ENCODE measurements around the gene GLRA1. TPM values are rescaled to one million over a fixed set of nuclear protein-coding genes. Genes with fewer than 3 reads are reported as not detected.

The GLRA1 gene
- total RNA-seq, 4 donors from 2014 or later = not detected

GRCh38 chr5:151808451-151809169 is 116.0 kb downstream of the GLRA1 start:
- 79% methylated on average over 4 of the region's 4 CpGs for WGBS
- no peak for DNase-seq (ENCODE audit: low spot score in 2 of 2)
- TF ChIP-seq POLR2AphosphoS5 (IDR thresholded peaks at IDR 0.05) = no peak
- TF ChIP-seq, protein P1, sequence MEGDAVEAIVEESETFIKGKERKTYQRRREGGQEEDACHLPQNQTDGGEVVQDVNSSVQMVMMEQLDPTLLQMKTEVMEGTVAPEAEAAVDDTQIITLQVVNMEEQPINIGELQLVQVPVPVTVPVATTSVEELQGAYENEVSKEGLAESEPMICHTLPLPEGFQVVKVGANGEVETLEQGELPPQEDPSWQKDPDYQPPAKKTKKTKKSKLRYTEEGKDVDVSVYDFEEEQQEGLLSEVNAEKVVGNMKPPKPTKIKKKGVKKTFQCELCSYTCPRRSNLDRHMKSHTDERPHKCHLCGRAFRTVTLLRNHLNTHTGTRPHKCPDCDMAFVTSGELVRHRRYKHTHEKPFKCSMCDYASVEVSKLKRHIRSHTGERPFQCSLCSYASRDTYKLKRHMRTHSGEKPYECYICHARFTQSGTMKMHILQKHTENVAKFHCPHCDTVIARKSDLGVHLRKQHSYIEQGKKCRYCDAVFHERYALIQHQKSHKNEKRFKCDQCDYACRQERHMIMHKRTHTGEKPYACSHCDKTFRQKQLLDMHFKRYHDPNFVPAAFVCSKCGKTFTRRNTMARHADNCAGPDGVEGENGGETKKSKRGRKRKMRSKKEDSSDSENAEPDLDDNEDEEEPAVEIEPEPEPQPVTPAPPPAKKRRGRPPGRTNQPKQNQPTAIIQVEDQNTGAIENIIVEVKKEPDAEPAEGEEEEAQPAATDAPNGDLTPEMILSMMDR (IDR thresholded peaks at IDR 0.05) = no peak
- TF ChIP-seq EP300 (IDR thresholded peaks at IDR 0.05) = no peak
- TF ChIP-seq POLR2A (IDR thresholded peaks at IDR 0.05) = no peak
- peaks cover 46% of the 10 kb centered on the region for H3K36me3 ChIP-seq
- H3K27me3 ChIP-seq = no peaks in the 10 kb centered on the region
- H3K9me3 ChIP-seq = no peaks in the 10 kb centered on the region
- no peak overlapping the region for H3K4me3 ChIP-seq
- no peak overlapping the region for H3K27ac ChIP-seq
- peaks cover 18% of the 10 kb centered on the region for H3K4me1 ChIP-seq

GRCh38 chr5:151805414-151806223 is 119.0 kb downstream of the GLRA1 start:
- H3K9me3 ChIP-seq = no peaks in the 10 kb centered on the region
- DNase-seq (ENCODE audit: low spot score in 2 of 2) = no peak
- 91% methylated on average over 3 of the region's 3 CpGs for WGBS
- peak overlapping the region; percentile 45 for H3K27ac ChIP-seq
- TF ChIP-seq POLR2AphosphoS5 (IDR thresholded peaks at IDR 0.05) (peak in 1 of 3 donors; percentile 88), POLR2A (IDR thresholded peaks at IDR 0.05) (no peak)
- no peaks in the 10 kb centered on the region for H3K27me3 ChIP-seq
- peaks cover 61% of the 10 kb centered on the region for H3K36me3 ChIP-seq
- H3K4me3 ChIP-seq = no peak overlapping the region
- peaks cover 18% of the 10 kb centered on the region for H3K4me1 ChIP-seq

DNA sequence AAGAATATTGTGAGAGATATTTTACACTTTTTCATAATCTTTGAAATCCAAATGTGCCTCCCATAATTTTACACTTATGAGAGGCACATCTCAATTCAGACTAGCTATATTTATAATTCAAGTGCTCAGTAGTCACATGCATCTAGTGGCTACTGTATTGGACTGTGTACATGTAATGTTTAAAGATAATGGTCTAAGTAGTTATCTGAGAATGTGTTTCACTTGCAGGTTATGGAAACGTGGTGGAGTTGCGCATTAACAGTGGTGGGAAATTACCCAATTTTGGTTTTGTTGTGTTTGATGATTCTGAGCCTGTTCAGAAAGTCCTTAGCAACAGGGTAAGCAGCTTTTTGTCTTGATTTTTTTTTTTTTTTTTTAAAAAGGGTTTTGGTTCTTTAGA is 124.1 kb downstream of the GLRA1 start:
- no peak for DNase-seq (ENCODE audit: low spot score in 2 of 2)
- 80% methylated on average over 2 of the region's 2 CpGs for WGBS
- peaks cover 91% of the 10 kb centered on the region for H3K36me3 ChIP-seq

GRCh38 chr5:151799407-151799806 is 125.2 kb downstream of the GLRA1 start:
- no peak overlapping the region for H3K27ac ChIP-seq
- DNase-seq (ENCODE audit: low spot score in 2 of 2) = no peak
- TF ChIP-seq POLR2AphosphoS5 (IDR thresholded peaks at IDR 0.05) = no peak
- TF ChIP-seq, protein P1 (IDR thresholded peaks at IDR 0.05) = no peak
- no peak overlapping the region for H3K4me3 ChIP-seq
- no peaks in the 10 kb centered on the region for H3K4me1 ChIP-seq
- no peaks in the 10 kb centered on the region for H3K27me3 ChIP-seq
- H3K36me3 ChIP-seq = peaks cover 94% of the 10 kb centered on the region
- 76% methylated on average over 3 of the region's 3 CpGs for WGBS
- H3K9me3 ChIP-seq = no peaks in the 10 kb centered on the region

More for the DNA sequence above, 124.1 kb downstream of the GLRA1 start:
- H3K27ac ChIP-seq = no peak overlapping the region
- peaks cover 5% of the 10 kb centered on the region for H3K4me1 ChIP-seq
- no peaks in the 10 kb centered on the region for H3K27me3 ChIP-seq
- no peaks in the 10 kb centered on the region for H3K9me3 ChIP-seq
- TF ChIP-seq, protein P1 (IDR thresholded peaks at IDR 0.05) = no peak
- TF ChIP-seq POLR2A (IDR thresholded peaks at IDR 0.05) (no peak), POLR2AphosphoS5 (IDR thresholded peaks at IDR 0.05) (no peak), EP300 (IDR thresholded peaks at IDR 0.05) (no peak)
- no peak overlapping the region for H3K4me3 ChIP-seq

GRCh38 chr5:151798674-151799073 is 126.0 kb downstream of the GLRA1 start:
- no peaks in the 10 kb centered on the region for H3K9me3 ChIP-seq
- no peaks in the 10 kb centered on the region for H3K4me1 ChIP-seq
- TF ChIP-seq EP300 (IDR thresholded peaks at IDR 0.05) = no peak
- no peak for TF ChIP-seq POLR2AphosphoS5 (IDR thresholded peaks at IDR 0.05)
- no peak for TF ChIP-seq POLR2A (IDR thresholded peaks at IDR 0.05)
- TF ChIP-seq, protein P1 (IDR thresholded peaks at IDR 0.05) = no peak
- no peaks in the 10 kb centered on the region for H3K27me3 ChIP-seq
- no peak overlapping the region for H3K4me3 ChIP-seq
- peaks cover 92% of the 10 kb centered on the region for H3K36me3 ChIP-seq
- DNase-seq (ENCODE audit: low spot score in 2 of 2) = no peak
- H3K27ac ChIP-seq = no peak overlapping the region
- 89% methylated on average over 3 of the region's 3 CpGs for WGBS
